ENCODE results near the gene AKAP6.

- TF ChIP-seq POLR2A (IDR thresholded peaks at IDR 0.05): no peak
- no peak for TF ChIP-seq CTCF (IDR thresholded peaks at IDR 0.05)
Observed at GRCh38 chr14:32341947-32342846, 13.1 kb downstream of the AKAP6 start.
